MCF 10A (cell line): ENCODE results near the gene ERO1A. TPM values are rescaled to one million over a fixed set of nuclear protein-coding genes. Genes with fewer than 3 reads are reported as not detected.

Experiments used
- BruUV-seq: library from RNA; stranded (reverse); fragments of 400-500 nt; replicated peaks from 2 replicates; lab custom pipeline; 2021; lab: Mats Ljungman, UMichigan
- CTCF ChIA-PET: fragments of 300-600 bp; sonication (Branson Sonifier 250); formaldehyde crosslinking; extraction: SDS; loops from one replicate; lab custom pipeline; 2021; ENCODE audit warnings: antibody characterized with exemption, inconsistent platforms; lab: Yijun Ruan, JAX
- POLR2A ChIA-PET: fragments of 300-600, 350-650 bp; sonication (Branson Sonifier 250); formaldehyde crosslinking; extraction: SDS; loops from one replicate; lab custom pipeline; 2020; ENCODE audit warnings: antibody characterized with exemption, inconsistent platforms; lab: Yijun Ruan, JAX
- DNase-seq: peaks from one replicate; pipeline ENCODE4 v3.0.0-alpha.2; 2018; ENCODE audit not compliant: unreplicated experiment
- H3K27ac Mint-ChIP-seq: one replicate; pipeline ENCODE4 v1.8.0; 2022; ENCODE audit warnings: mild to moderate bottlenecking, low read depth, mixed read lengths; ENCODE audit not compliant: unreplicated experiment
- H3K27me3 Mint-ChIP-seq: one replicate; pipeline ENCODE4 v1.8.0; 2022; ENCODE audit warnings: mixed read lengths; ENCODE audit not compliant: insufficient read depth, unreplicated experiment
- H3K36me3 Mint-ChIP-seq: one replicate; pipeline ENCODE4 v1.8.0; 2022; ENCODE audit warnings: mild to moderate bottlenecking, moderate library complexity, mixed read lengths; ENCODE audit not compliant: insufficient read depth, unreplicated experiment
- H3K4me1 Mint-ChIP-seq: one replicate; pipeline ENCODE4 v1.8.0; 2022; ENCODE audit warnings: mixed read lengths; ENCODE audit not compliant: insufficient read depth, unreplicated experiment
- H3K4me3 Mint-ChIP-seq: one replicate; pipeline ENCODE4 v1.8.0; 2022; ENCODE audit warnings: mild to moderate bottlenecking, moderate library complexity, mixed read lengths; ENCODE audit not compliant: unreplicated experiment
- H3K9me3 Mint-ChIP-seq: one replicate; pipeline ENCODE4 v1.8.0; 2022; ENCODE audit warnings: mixed read lengths; ENCODE audit not compliant: unreplicated experiment
- intact Hi-C: fragments of 100-400 bp; cut with micrococcal nuclease; formaldehyde crosslinking; loops from 2 replicates; pipeline ENCODE4 v1.14.1; 2022
- total RNA-seq: library from RNA; stranded (reverse); gene quantifications from 2 replicates; pipeline ENCODE4 v1.2.3, GENCODE V29; 2022
- TF ChIP-seq, protein P1 (sequence below): fragments of 200-600 bp; IDR thresholded peaks from one replicate; pipeline ENCODE4 v1.8.0; 2022; ENCODE audit warnings: antibody characterized with exemption, mild to moderate bottlenecking; ENCODE audit not compliant: unreplicated experiment

Gene ERO1A
- total RNA-seq, 1 experiment from 2014 or later = 52.0 TPM

DNA sequence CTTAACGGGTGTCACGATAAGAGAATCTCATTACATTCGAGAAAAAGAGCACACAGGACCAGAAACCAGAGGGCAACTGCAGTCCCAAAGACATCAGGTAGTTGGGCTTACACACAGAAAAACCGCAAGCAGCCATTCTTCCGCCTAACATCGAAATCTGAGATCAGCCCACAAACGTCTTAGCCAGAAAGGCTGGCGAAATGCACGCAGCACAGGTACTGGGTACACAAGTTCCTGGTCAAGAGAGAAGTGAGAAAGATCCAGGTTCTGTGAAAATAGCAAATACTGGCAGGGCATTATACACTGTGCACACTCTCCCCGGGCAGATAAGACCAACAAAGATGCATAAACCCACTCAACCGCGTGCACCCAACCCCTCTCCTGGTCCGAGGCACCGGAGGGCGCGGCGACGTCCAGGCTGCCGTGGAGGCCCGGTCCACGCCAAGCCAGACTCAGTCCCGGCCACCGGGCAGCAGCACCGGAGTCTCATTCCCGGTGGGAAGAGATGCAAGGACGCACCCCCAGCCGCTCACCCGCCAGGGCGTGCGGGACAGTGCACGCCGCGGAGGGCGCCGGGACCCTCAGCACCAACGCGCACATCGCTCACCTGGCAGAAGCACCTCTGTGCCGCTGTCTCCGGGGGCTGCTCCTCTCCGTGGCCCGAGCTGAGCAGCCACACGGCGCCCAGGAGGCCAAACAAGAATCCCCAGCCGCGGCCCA lies 437 bp downstream of the ERO1A start:
- Mint-ChIP-seq H3K27ac (peak overlapping the region; percentile 92), H3K27me3 (no peaks in the 10 kb centered on the region), H3K4me1 (peaks cover 31% of the 10 kb centered on the region), H3K4me3 (peak overlapping the region; percentile 97), H3K36me3 (no peaks in the 10 kb centered on the region), H3K9me3 (no peaks in the 10 kb centered on the region)
- peak; percentile 72 for DNase-seq
- intact Hi-C loops = loop anchor here (5.0 kb wide), 1 partner anchor 143 kb away; the partner anchor contains the start of genes GPR137C and TXNDC16
- ChIA-PET POLR2A (interaction anchor here (0.6 to 5.4 kb wide), 12 partner anchors 9 to 142 kb away, joined by 3 to 68 read pairs (median 4); partner anchors contain the start of genes GNPNAT1, GPR137C, PSMC6 and STYX), CTCF (interaction anchor here (0.7 to 0.8 kb wide), 2 partner anchors 22 to 145 kb away, joined by 3 read pairs; no protein-coding TSS in a partner anchor)
- TF ChIP-seq, protein P1, sequence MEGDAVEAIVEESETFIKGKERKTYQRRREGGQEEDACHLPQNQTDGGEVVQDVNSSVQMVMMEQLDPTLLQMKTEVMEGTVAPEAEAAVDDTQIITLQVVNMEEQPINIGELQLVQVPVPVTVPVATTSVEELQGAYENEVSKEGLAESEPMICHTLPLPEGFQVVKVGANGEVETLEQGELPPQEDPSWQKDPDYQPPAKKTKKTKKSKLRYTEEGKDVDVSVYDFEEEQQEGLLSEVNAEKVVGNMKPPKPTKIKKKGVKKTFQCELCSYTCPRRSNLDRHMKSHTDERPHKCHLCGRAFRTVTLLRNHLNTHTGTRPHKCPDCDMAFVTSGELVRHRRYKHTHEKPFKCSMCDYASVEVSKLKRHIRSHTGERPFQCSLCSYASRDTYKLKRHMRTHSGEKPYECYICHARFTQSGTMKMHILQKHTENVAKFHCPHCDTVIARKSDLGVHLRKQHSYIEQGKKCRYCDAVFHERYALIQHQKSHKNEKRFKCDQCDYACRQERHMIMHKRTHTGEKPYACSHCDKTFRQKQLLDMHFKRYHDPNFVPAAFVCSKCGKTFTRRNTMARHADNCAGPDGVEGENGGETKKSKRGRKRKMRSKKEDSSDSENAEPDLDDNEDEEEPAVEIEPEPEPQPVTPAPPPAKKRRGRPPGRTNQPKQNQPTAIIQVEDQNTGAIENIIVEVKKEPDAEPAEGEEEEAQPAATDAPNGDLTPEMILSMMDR = no peak
- no TSS peak for BruUV-seq

DNA sequence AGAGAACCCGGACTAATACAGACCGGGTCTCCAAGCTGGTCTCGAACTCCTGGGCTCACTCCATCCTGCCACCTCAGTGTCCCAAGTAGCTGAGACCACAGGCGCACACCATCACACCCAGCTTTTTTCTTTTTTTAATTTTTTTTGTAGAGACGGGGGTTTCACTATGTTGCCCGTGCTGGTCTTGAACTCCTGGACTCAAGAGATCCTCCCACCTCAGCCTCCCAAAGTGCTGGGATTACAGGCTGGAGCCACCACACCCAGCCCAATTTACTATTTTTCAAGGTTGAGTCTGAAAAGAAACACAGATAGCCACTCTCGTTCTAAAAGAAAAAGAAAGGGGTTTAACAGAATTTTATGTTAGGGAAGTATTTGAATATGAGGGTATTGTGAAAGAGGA lies 1.8 kb downstream of the ERO1A start:
- H3K27me3 Mint-ChIP-seq = no peaks in the 10 kb centered on the region
- BruUV-seq = no TSS peak
- H3K4me1 Mint-ChIP-seq = peaks cover 34% of the 10 kb centered on the region
- TF ChIP-seq, protein P1 = no peak
- ChIA-PET CTCF (no interaction called here), POLR2A (interaction anchor here (0.7 to 5.4 kb wide), 7 partner anchors 10 to 141 kb away, joined by 3 to 68 read pairs (median 20); partner anchors contain the start of genes GPR137C, PSMC6, STYX and TXNDC16)
- peak overlapping the region; percentile 97 for H3K4me3 Mint-ChIP-seq
- H3K27ac Mint-ChIP-seq = peak overlapping the region; percentile 92
- H3K36me3 Mint-ChIP-seq = peaks cover 5% of the 10 kb centered on the region
- H3K9me3 Mint-ChIP-seq = no peaks in the 10 kb centered on the region
- no peak for DNase-seq
- intact Hi-C loops = loop anchor here (5.0 kb wide), 1 partner anchor 141 kb away; the partner anchor contains the start of genes GPR137C and TXNDC16

DNA sequence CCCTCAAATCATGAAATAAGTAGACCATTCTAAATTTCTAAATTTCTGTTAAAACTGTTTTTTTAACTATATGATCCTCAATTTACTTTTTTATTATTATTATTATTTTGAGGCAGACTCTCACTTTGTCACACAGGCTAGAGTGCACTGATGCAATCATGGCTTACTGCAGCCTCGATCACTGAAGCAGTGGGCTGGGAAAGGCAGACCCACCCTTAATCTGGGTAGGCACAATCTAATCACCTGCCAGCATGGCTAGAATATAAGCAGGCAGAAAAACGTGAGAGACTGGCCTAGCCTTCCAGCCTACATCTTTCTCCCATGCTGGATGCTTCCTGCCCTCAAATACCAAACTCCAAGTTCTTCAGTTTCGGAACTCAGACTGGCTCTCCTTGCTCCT lies 2.3 kb downstream of the ERO1A start:
- POLR2A ChIA-PET = interaction anchor here (0.7 to 5.4 kb wide), 5 partner anchors 9 to 141 kb away, joined by 3 to 68 read pairs (median 22); partner anchors contain the start of genes GPR137C, PSMC6 and TXNDC16
- peak overlapping the region; percentile 97 for H3K4me3 Mint-ChIP-seq
- DNase-seq = no peak
- no peaks in the 10 kb centered on the region for H3K27me3 Mint-ChIP-seq
- peaks cover 39% of the 10 kb centered on the region for H3K4me1 Mint-ChIP-seq
- intact Hi-C loops = loop anchor here (5.0 kb wide), 1 partner anchor 141 kb away; the partner anchor contains the start of genes GPR137C and TXNDC16
- H3K27ac Mint-ChIP-seq = peak overlapping the region; percentile 92
- CTCF ChIA-PET = no interaction called here
- no TSS peak for BruUV-seq
- TF ChIP-seq, protein P1 = no peak
- no peaks in the 10 kb centered on the region for H3K9me3 Mint-ChIP-seq
- peaks cover 5% of the 10 kb centered on the region for H3K36me3 Mint-ChIP-seq
